Measurements from ENCODE around the gene GPR183. TPM values are rescaled to one million over a fixed set of nuclear protein-coding genes. Genes with fewer than 3 reads are reported as not detected.

The GPR183 gene
- total RNA-seq, 1 experiment from 2014 or later, result 0.30 TPM

DNA sequence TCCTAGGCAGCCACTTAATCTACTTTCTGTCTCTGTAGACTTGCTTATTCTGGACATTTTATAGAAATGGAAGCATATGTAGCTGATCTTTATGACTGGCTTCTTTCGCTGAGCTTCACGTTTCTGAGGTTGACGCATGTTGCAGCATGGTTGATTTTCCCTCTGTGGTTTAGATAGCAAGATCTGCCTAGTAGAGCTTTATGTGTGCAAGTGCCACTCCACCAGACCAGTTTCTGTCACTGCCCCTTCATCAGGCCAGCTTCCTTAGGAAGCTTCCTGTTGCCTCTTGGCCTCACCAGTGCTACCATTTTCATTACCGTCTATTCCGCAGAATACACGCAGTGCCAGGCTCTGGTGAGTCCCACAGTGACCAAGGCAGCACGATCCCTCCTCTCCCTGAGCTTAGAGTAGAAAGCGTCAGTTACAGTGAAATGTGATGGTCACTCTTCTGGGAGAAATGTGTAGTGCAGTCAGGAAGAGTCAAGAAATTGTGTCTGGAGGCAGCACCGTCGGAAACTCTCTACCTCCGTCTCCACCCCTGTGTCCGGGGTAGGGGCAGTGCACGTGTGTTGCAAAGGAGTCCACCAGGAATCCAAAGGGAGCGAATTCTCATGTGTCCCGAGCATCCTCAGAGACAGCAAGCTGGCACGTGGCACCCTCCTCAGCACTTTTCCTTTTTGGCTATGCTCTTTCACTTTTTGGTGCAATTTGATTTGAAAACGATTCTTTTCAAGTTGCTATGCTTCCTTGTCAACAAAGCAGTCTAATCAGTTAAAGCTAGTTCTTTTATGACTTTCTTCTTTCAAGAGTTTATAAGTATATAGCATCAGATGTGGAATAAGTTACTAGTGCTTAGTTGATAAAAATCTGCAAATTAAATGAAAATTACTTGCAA is 45.4 kb upstream of the GPR183 start (continued):
- TF ChIP-seq REST (IDR thresholded peaks at IDR 0.05; ENCODE audit: low read depth) (no peak), ZFX (IDR thresholded peaks at IDR 0.05) (no peak), MAX (IDR thresholded peaks at IDR 0.05) (no peak), ZBTB33 (IDR thresholded peaks at IDR 0.05; ENCODE audit: extremely low read depth, insufficient replicate concordance, low read length) (no peak)
- TF ChIP-seq, protein P1, sequence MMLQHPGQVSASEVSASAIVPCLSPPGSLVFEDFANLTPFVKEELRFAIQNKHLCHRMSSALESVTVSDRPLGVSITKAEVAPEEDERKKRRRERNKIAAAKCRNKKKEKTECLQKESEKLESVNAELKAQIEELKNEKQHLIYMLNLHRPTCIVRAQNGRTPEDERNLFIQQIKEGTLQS (IDR thresholded peaks at IDR 0.05), result no peak

All from HCT116 (cell line).